Uterus (tissue), 2 donors: ENCODE data around the gene FBLN5.

Experiments used
- POLR2A ChIP-seq, 2 donors: fragments of 450-650 bp; IDR thresholded peaks; one replicate each; pipeline ENCODE4 v1.6.1; 2016; ENCODE audit warnings: antibody characterized with exemption in 2 of 2, mild to moderate bottlenecking in 1 of 2, moderate library complexity in 1 of 2
- TF ChIP-seq, protein P1 (sequence below), 4 experiments: fragments of 200-600 bp in 2 of 4; fragments of 450-650 bp in 2 of 4; sonication (generic) in 2 of 4; IDR thresholded peaks; one replicate each; pipeline ENCODE4 v1.5.1; 2016 to 2019; ENCODE audit warnings: antibody characterized with exemption in 4 of 4, mild to moderate bottlenecking in 2 of 4, moderate library complexity in 1 of 4

GRCh38 chr14:91961297-91962220 is 14.1 kb upstream of the FBLN5 start:
- TF ChIP-seq POLR2A (IDR thresholded peaks at IDR 0.05), result no peak
- TF ChIP-seq, protein P1, sequence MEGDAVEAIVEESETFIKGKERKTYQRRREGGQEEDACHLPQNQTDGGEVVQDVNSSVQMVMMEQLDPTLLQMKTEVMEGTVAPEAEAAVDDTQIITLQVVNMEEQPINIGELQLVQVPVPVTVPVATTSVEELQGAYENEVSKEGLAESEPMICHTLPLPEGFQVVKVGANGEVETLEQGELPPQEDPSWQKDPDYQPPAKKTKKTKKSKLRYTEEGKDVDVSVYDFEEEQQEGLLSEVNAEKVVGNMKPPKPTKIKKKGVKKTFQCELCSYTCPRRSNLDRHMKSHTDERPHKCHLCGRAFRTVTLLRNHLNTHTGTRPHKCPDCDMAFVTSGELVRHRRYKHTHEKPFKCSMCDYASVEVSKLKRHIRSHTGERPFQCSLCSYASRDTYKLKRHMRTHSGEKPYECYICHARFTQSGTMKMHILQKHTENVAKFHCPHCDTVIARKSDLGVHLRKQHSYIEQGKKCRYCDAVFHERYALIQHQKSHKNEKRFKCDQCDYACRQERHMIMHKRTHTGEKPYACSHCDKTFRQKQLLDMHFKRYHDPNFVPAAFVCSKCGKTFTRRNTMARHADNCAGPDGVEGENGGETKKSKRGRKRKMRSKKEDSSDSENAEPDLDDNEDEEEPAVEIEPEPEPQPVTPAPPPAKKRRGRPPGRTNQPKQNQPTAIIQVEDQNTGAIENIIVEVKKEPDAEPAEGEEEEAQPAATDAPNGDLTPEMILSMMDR (IDR thresholded peaks at IDR 0.05), result no peak
